Measurements from ENCODE around the gene PI4KA. TPM values are rescaled to one million over a fixed set of nuclear protein-coding genes. Genes with fewer than 3 reads are reported as not detected.

Gene PI4KA
- total and polyA plus RNA-seq, 5 donors from 2014 or later = 38.9 to 182 (median 44.5) TPM

- ATAC-seq (ENCODE audit: low read depth in 2 of 2) (no peak), DNase-seq (no peak)
- Histone ChIP-seq H3K9me3 (ENCODE audit: control insufficient read depth in 2 of 2, low read length in 2 of 2) (no peaks in the 10 kb centered on the region), H3K27me3 (ENCODE audit: control insufficient read depth, insufficient read depth, low read length) (no peaks in the 10 kb centered on the region), H3K36me3 (ENCODE audit: control insufficient read depth, insufficient read depth, low read length) (peaks cover 64% of the 10 kb centered on the region), H3K27ac (ENCODE audit: insufficient read depth, low read length, poor library complexity, severe bottlenecking) (no peak overlapping the region), H3K4me1 (ENCODE audit: control insufficient read depth, insufficient read depth, low read length, poor library complexity, severe bottlenecking) (no peaks in the 10 kb centered on the region), H3K4me3 (ENCODE audit: low read depth, low read length) (no peak overlapping the region)
- Mint-ChIP-seq H3K4me3 (no peak overlapping the region), H3K4me1 (peaks cover 0 to 2% (median 0%) of the 10 kb centered on the region in 4 donors), H3K36me3 (peaks cover 48% of the 10 kb centered on the region), H3K27me3 (no peaks in the 10 kb centered on the region), H3K27ac (no peak overlapping the region), H3K9me3 (no peaks in the 10 kb centered on the region)
These were observed 96.3 kb downstream of the PI4KA start for GRCh38 chr22:20762233-20762796.

GRCh38 chr22:20761536-20761935, 97.1 kb downstream of the PI4KA start:
- Histone ChIP-seq H3K36me3 (ENCODE audit: control insufficient read depth, insufficient read depth, low read length) (peaks cover 63% of the 10 kb centered on the region), H3K27me3 (ENCODE audit: control insufficient read depth, insufficient read depth, low read length) (no peaks in the 10 kb centered on the region), H3K27ac (ENCODE audit: insufficient read depth, low read length, poor library complexity, severe bottlenecking) (no peak overlapping the region), H3K4me1 (ENCODE audit: control insufficient read depth, insufficient read depth, low read length, poor library complexity, severe bottlenecking) (no peaks in the 10 kb centered on the region), H3K9me3 (ENCODE audit: control insufficient read depth in 2 of 2, low read length in 2 of 2) (no peaks in the 10 kb centered on the region), H3K4me3 (ENCODE audit: low read depth, low read length) (no peak overlapping the region)
- Mint-ChIP-seq H3K36me3 (peaks cover 53% of the 10 kb centered on the region), H3K4me3 (no peak overlapping the region), H3K27me3 (no peaks in the 10 kb centered on the region), H3K27ac (no peak overlapping the region), H3K9me3 (no peaks in the 10 kb centered on the region), H3K4me1 (peaks cover 0 to 2% (median 0%) of the 10 kb centered on the region in 4 donors)
- DNase-seq (no peak), ATAC-seq (ENCODE audit: low read depth in 2 of 2) (no peak)

- Mint-ChIP-seq H3K4me1 (peaks cover 0 to 2% (median 0%) of the 10 kb centered on the region in 4 donors), H3K36me3 (peaks cover 46% of the 10 kb centered on the region), H3K9me3 (no peaks in the 10 kb centered on the region), H3K27ac (no peak overlapping the region), H3K27me3 (no peaks in the 10 kb centered on the region), H3K4me3 (no peak overlapping the region)
- ATAC-seq (ENCODE audit: low read depth in 2 of 2) (no peak), DNase-seq (no peak)
- Histone ChIP-seq H3K27me3 (ENCODE audit: control insufficient read depth, insufficient read depth, low read length) (no peaks in the 10 kb centered on the region), H3K27ac (ENCODE audit: insufficient read depth, low read length, poor library complexity, severe bottlenecking) (no peak overlapping the region), H3K36me3 (ENCODE audit: control insufficient read depth, insufficient read depth, low read length) (peaks cover 51% of the 10 kb centered on the region), H3K9me3 (ENCODE audit: control insufficient read depth in 2 of 2, low read length in 2 of 2) (no peaks in the 10 kb centered on the region), H3K4me1 (ENCODE audit: control insufficient read depth, insufficient read depth, low read length, poor library complexity, severe bottlenecking) (no peaks in the 10 kb centered on the region), H3K4me3 (ENCODE audit: low read depth, low read length) (no peak overlapping the region)
These were observed 98.5 kb downstream of the PI4KA start for GRCh38 chr22:20760084-20760483.

GRCh38 chr22:20758688-20759087, 99.9 kb downstream of the PI4KA start:
- H3K9me3 Mint-ChIP-seq = no peaks in the 10 kb centered on the region
- DNase-seq (no peak), ATAC-seq (ENCODE audit: low read depth in 2 of 2) (no peak)
- no peaks in the 10 kb centered on the region for H3K27me3 Mint-ChIP-seq
- no peaks in the 10 kb centered on the region for H3K27me3 ChIP-seq (ENCODE audit: control insufficient read depth, insufficient read depth, low read length)
- H3K9me3 ChIP-seq (ENCODE audit: control insufficient read depth in 2 of 2, low read length in 2 of 2) = no peaks in the 10 kb centered on the region
- peaks cover 43% of the 10 kb centered on the region for H3K36me3 ChIP-seq (ENCODE audit: control insufficient read depth, insufficient read depth, low read length)
- H3K27ac ChIP-seq (ENCODE audit: insufficient read depth, low read length, poor library complexity, severe bottlenecking) = no peak overlapping the region
- peaks cover 40% of the 10 kb centered on the region for H3K36me3 Mint-ChIP-seq
- H3K4me1 ChIP-seq (ENCODE audit: control insufficient read depth, insufficient read depth, low read length, poor library complexity, severe bottlenecking) = no peaks in the 10 kb centered on the region
- no peak overlapping the region for H3K4me3 Mint-ChIP-seq
- H3K4me3 ChIP-seq (ENCODE audit: low read depth, low read length) = no peak overlapping the region
- peak overlapping the region in 1 of 3 donors; percentile 27 for H3K27ac Mint-ChIP-seq
- H3K4me1 Mint-ChIP-seq = peaks cover 0 to 3% (median 0%) of the 10 kb centered on the region in 4 donors

GRCh38 chr22:20756846-20757245, 101.8 kb downstream of the PI4KA start:
- ATAC-seq (ENCODE audit: low read depth in 2 of 2) (no peak), DNase-seq (no peak)
- no peaks in the 10 kb centered on the region for H3K9me3 Mint-ChIP-seq
- peaks cover 0 to 3% (median 0%) of the 10 kb centered on the region in 4 donors for H3K4me1 Mint-ChIP-seq
- peaks cover 44% of the 10 kb centered on the region for H3K36me3 Mint-ChIP-seq
- Histone ChIP-seq H3K36me3 (ENCODE audit: control insufficient read depth, insufficient read depth, low read length) (peaks cover 45% of the 10 kb centered on the region), H3K4me1 (ENCODE audit: control insufficient read depth, insufficient read depth, low read length, poor library complexity, severe bottlenecking) (no peaks in the 10 kb centered on the region), H3K27me3 (ENCODE audit: control insufficient read depth, insufficient read depth, low read length) (no peaks in the 10 kb centered on the region), H3K27ac (ENCODE audit: insufficient read depth, low read length, poor library complexity, severe bottlenecking) (no peak overlapping the region), H3K9me3 (ENCODE audit: control insufficient read depth in 2 of 2, low read length in 2 of 2) (no peaks in the 10 kb centered on the region), H3K4me3 (ENCODE audit: low read depth, low read length) (no peak overlapping the region)
- H3K27me3 Mint-ChIP-seq = no peaks in the 10 kb centered on the region
- H3K4me3 Mint-ChIP-seq = no peak overlapping the region
- H3K27ac Mint-ChIP-seq = peak overlapping the region in 1 of 3 donors; percentile 63

GRCh38 chr22:20752873-20753272, 105.7 kb downstream of the PI4KA start:
- H3K4me1 Mint-ChIP-seq = peaks cover 0 to 5% (median 0%) of the 10 kb centered on the region in 4 donors
- ATAC-seq (ENCODE audit: low read depth in 2 of 2) = no peak
- H3K9me3 ChIP-seq (ENCODE audit: control insufficient read depth in 2 of 2, low read length in 2 of 2) = no peaks in the 10 kb centered on the region
- peaks cover 45% of the 10 kb centered on the region for H3K36me3 Mint-ChIP-seq
- no peak overlapping the region for H3K4me3 ChIP-seq (ENCODE audit: low read depth, low read length)
- H3K27me3 Mint-ChIP-seq = no peaks in the 10 kb centered on the region
- H3K36me3 ChIP-seq (ENCODE audit: control insufficient read depth, insufficient read depth, low read length) = peaks cover 60% of the 10 kb centered on the region
- H3K4me3 Mint-ChIP-seq = no peak overlapping the region
- no peaks in the 10 kb centered on the region for H3K9me3 Mint-ChIP-seq
- DNase-seq = no peak
- no peaks in the 10 kb centered on the region for H3K27me3 ChIP-seq (ENCODE audit: control insufficient read depth, insufficient read depth, low read length)
- H3K4me1 ChIP-seq (ENCODE audit: control insufficient read depth, insufficient read depth, low read length, poor library complexity, severe bottlenecking) = no peaks in the 10 kb centered on the region
- peak overlapping the region; percentile 16 to 69 (median 38) for H3K27ac Mint-ChIP-seq
- H3K27ac ChIP-seq (ENCODE audit: insufficient read depth, low read length, poor library complexity, severe bottlenecking) = no peak overlapping the region

GRCh38 chr22:20752104-20752741, 106.4 kb downstream of the PI4KA start:
- Mint-ChIP-seq H3K27me3 (no peaks in the 10 kb centered on the region), H3K36me3 (peaks cover 42% of the 10 kb centered on the region), H3K4me1 (peaks cover 0 to 5% (median 0%) of the 10 kb centered on the region in 4 donors), H3K9me3 (no peaks in the 10 kb centered on the region), H3K27ac (no peak overlapping the region), H3K4me3 (no peak overlapping the region)
- no peak for ATAC-seq (ENCODE audit: low read depth in 2 of 2)
- H3K9me3 ChIP-seq (ENCODE audit: control insufficient read depth in 2 of 2, low read length in 2 of 2) = no peaks in the 10 kb centered on the region
- DNase-seq = no peak
- peaks cover 65% of the 10 kb centered on the region for H3K36me3 ChIP-seq (ENCODE audit: control insufficient read depth, insufficient read depth, low read length)
- no peak overlapping the region for H3K27ac ChIP-seq (ENCODE audit: insufficient read depth, low read length, poor library complexity, severe bottlenecking)
- no peaks in the 10 kb centered on the region for H3K27me3 ChIP-seq (ENCODE audit: control insufficient read depth, insufficient read depth, low read length)
- no peak overlapping the region for H3K4me3 ChIP-seq (ENCODE audit: low read depth, low read length)
- H3K4me1 ChIP-seq (ENCODE audit: control insufficient read depth, insufficient read depth, low read length, poor library complexity, severe bottlenecking) = no peaks in the 10 kb centered on the region
